Esophagus muscularis mucosa (tissue), 4 donors: ENCODE measurements around the gene UBR3. TPM values are rescaled to one million over a fixed set of nuclear protein-coding genes. Genes with fewer than 3 reads are reported as not detected.

ENCODE experiments used
- DNase-seq: peaks from one replicate; pipeline ENCODE4 v3.0.0-alpha.2; 2017; ENCODE audit errors: extremely low spot score
- H3K27ac ChIP-seq, 4 donors: fragments of 200-600 bp; sonication (generic); replicated peaks in 1 of 4; 1 replicate in 3 of 4; 2 replicates in 1 of 4; pipeline ENCODE4 v1.5.1; 2016 to 2019; ENCODE audit warnings: mild to moderate bottlenecking in 1 of 4
- H3K27me3 ChIP-seq, 4 donors: fragments of 200-600 bp; sonication (generic); one replicate each; pipeline versions ENCODE4 v1.5.1 to v1.6.0; 2016 to 2019
- H3K36me3 ChIP-seq, 4 donors: fragments of 200-600 bp; sonication (generic); one replicate each; pipeline ENCODE4 v1.5.1; 2016 to 2019
- H3K4me1 ChIP-seq, 4 donors: fragments of 200-600 bp; sonication (generic); one replicate each; pipeline ENCODE4 v1.5.1; 2016 to 2019
- H3K4me3 ChIP-seq, 4 donors: fragments of 200-600 bp; sonication (generic); 1 replicate in 2 of 4; 2 replicates in 2 of 4; pipeline ENCODE4 v1.5.1; 2016 to 2019; ENCODE audit warnings: mild to moderate bottlenecking in 4 of 4, moderate library complexity in 1 of 4
- H3K9me3 ChIP-seq, 4 donors: fragments of 200-600 bp; sonication (generic); 1 replicate in 3 of 4; 2 replicates in 1 of 4; pipeline ENCODE4 v1.5.1; 2016 to 2019
- EP300 ChIP-seq: sonication (generic); formaldehyde crosslinking; IDR thresholded peaks from one replicate; pipeline ENCODE4 v1.6.1; 2017; ENCODE audit warnings: antibody characterized with exemption
- POLR2A ChIP-seq: fragments of 450-650 bp; IDR thresholded peaks from one replicate; pipeline ENCODE4 v1.6.1; 2017; ENCODE audit warnings: antibody characterized with exemption, moderate library complexity, mild to moderate bottlenecking, low read depth
- POLR2AphosphoS5 ChIP-seq, 2 donors: sonication (generic); formaldehyde crosslinking; IDR thresholded peaks; one replicate each; pipeline ENCODE4 v1.6.1; 2017; ENCODE audit warnings: antibody characterized with exemption in 2 of 2
- WGBS: methylation state at CpG from one replicate; pipeline ENCODE4 v1.1.5; 2018; 5-methylcytosine and 5-hydroxymethylcytosine counted together
- intact Hi-C: fragments of 100-400 bp; cut with DNase I; formaldehyde crosslinking; loops from one replicate; pipeline ENCODE4 v1.15.1; 2023
- total RNA-seq, 4 donors: library from RNA; depleted of rRNA; stranded (reverse); fragments of >200 nt; gene quantifications; one replicate each; pipeline versions ENCODE4 v1.1.0 to v1.2.1, GENCODE V29; 2016
- TF ChIP-seq, protein P1 (sequence below), 3 experiments: fragments of 200-600 bp in 2 of 3; fragments of 450-650 bp in 1 of 3; sonication (generic) in 2 of 3; IDR thresholded peaks; one replicate each; pipeline ENCODE4 v1.5.1; 2017 to 2019; ENCODE audit warnings: antibody characterized with exemption in 3 of 3, mild to moderate bottlenecking in 2 of 3, moderate library complexity in 1 of 3

Gene UBR3
- total RNA-seq, 4 donors from 2014 or later, result 46.1 to 80.2 (median 58.8) TPM

GRCh38 chr2:169877398-169877797 lies 50.1 kb downstream of the UBR3 start:
- H3K4me1 ChIP-seq, result no peaks in the 10 kb centered on the region
- no peak overlapping the region for H3K4me3 ChIP-seq
- DNase-seq, result no peak
- H3K36me3 ChIP-seq, result peaks cover 6 to 23% (median 10%) of the 10 kb centered on the region in 4 donors
- intact Hi-C loops, result loop anchor here (10.0 kb wide), 1 partner anchor 53 kb away; the partner anchor contains the start of genes METTL5 and UBR3
- H3K27me3 ChIP-seq, result no peaks in the 10 kb centered on the region
- no peaks in the 10 kb centered on the region for H3K9me3 ChIP-seq
- no peak overlapping the region for H3K27ac ChIP-seq
- TF ChIP-seq EP300, result no peak
- TF ChIP-seq, protein P1, sequence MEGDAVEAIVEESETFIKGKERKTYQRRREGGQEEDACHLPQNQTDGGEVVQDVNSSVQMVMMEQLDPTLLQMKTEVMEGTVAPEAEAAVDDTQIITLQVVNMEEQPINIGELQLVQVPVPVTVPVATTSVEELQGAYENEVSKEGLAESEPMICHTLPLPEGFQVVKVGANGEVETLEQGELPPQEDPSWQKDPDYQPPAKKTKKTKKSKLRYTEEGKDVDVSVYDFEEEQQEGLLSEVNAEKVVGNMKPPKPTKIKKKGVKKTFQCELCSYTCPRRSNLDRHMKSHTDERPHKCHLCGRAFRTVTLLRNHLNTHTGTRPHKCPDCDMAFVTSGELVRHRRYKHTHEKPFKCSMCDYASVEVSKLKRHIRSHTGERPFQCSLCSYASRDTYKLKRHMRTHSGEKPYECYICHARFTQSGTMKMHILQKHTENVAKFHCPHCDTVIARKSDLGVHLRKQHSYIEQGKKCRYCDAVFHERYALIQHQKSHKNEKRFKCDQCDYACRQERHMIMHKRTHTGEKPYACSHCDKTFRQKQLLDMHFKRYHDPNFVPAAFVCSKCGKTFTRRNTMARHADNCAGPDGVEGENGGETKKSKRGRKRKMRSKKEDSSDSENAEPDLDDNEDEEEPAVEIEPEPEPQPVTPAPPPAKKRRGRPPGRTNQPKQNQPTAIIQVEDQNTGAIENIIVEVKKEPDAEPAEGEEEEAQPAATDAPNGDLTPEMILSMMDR (IDR thresholded peaks at IDR 0.05), result peak in 2 of 3 experiments; percentile 21 to 43
- no peak for TF ChIP-seq POLR2AphosphoS5 (IDR thresholded peaks at IDR 0.05)
- TF ChIP-seq POLR2A, result no peak

DNA sequence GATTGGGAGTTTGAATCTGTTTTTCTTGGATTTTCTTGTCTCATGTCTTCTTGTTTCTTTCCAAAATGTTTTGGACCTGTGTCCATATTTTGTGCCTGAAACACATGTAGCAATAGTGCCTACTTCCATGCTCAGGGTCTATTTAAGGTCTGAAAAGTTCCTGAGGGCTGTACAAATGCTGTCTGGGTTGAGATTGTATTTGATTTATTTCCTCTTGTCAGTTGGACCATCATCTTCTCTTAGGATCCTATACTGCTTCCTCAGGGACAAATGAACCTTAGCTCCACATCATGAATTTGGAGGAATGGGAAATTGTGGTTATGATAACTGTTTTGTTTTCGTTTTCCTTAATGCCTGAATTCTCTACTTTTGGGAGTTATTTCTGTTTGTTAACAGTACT lies 59.9 kb downstream of the UBR3 start:
- peaks cover 14 to 19% (median 15%) of the 10 kb centered on the region in 4 donors for H3K4me1 ChIP-seq
- DNase-seq, result no peak
- TF ChIP-seq EP300, result no peak
- TF ChIP-seq POLR2A, result no peak
- no peak for TF ChIP-seq POLR2AphosphoS5 (IDR thresholded peaks at IDR 0.05)
- H3K4me3 ChIP-seq, result no peak overlapping the region
- H3K27ac ChIP-seq, result no peak overlapping the region
- intact Hi-C loops, result no loop called here
- WGBS, result 77% methylated on average over 1 of the region's 1 CpG
- H3K36me3 ChIP-seq, result peaks cover 0 to 4% (median 0%) of the 10 kb centered on the region in 4 donors
- H3K27me3 ChIP-seq, result no peaks in the 10 kb centered on the region
- H3K9me3 ChIP-seq, result no peaks in the 10 kb centered on the region

GRCh38 chr2:169891593-169892298 lies 64.5 kb downstream of the UBR3 start:
- Histone ChIP-seq H3K27me3 (no peaks in the 10 kb centered on the region), H3K36me3 (peaks cover 0 to 16% (median 5%) of the 10 kb centered on the region in 4 donors), H3K27ac (no peak overlapping the region), H3K4me3 (no peak overlapping the region), H3K9me3 (no peaks in the 10 kb centered on the region), H3K4me1 (peaks cover 12 to 25% (median 16%) of the 10 kb centered on the region in 4 donors)
- 24% methylated on average over 3 of the region's 3 CpGs for WGBS
- intact Hi-C loops, result no loop called here
- DNase-seq, result no peak
- TF ChIP-seq POLR2AphosphoS5 (IDR thresholded peaks at IDR 0.05) (no peak), EP300 (no peak), POLR2A (no peak)
- TF ChIP-seq, protein P1 (IDR thresholded peaks at IDR 0.05), result no peak

DNA sequence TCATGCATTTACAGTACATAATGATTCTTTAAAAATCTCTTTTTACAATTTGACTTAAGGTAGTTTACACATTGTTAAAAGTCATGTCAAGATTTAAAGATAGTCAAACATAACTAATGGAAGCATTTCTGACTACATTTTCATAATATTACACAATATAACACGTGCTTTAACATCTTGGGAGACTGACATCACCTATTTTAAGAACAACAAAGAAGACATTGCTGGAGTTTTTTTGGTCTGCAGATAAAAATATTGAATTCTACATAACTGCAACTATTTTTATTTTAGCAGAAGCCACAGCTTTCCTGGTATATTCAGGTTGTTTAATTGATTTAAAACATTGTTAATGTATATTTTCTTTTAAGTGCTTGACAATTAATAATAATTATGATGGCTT lies 65.7 kb downstream of the UBR3 start:
- no peak for DNase-seq
- Histone ChIP-seq H3K27me3 (no peaks in the 10 kb centered on the region), H3K36me3 (peaks cover 0 to 26% (median 12%) of the 10 kb centered on the region in 4 donors), H3K4me1 (peaks cover 8 to 24% (median 13%) of the 10 kb centered on the region in 4 donors), H3K9me3 (no peaks in the 10 kb centered on the region), H3K27ac (no peak overlapping the region), H3K4me3 (no peak overlapping the region)
- intact Hi-C loops, result no loop called here
- 52% methylated on average over 1 of the region's 1 CpG for WGBS
- TF ChIP-seq, protein P1 (IDR thresholded peaks at IDR 0.05), result no peak
- TF ChIP-seq POLR2A, result no peak
- no peak for TF ChIP-seq POLR2AphosphoS5 (IDR thresholded peaks at IDR 0.05)
- TF ChIP-seq EP300, result no peak

DNA sequence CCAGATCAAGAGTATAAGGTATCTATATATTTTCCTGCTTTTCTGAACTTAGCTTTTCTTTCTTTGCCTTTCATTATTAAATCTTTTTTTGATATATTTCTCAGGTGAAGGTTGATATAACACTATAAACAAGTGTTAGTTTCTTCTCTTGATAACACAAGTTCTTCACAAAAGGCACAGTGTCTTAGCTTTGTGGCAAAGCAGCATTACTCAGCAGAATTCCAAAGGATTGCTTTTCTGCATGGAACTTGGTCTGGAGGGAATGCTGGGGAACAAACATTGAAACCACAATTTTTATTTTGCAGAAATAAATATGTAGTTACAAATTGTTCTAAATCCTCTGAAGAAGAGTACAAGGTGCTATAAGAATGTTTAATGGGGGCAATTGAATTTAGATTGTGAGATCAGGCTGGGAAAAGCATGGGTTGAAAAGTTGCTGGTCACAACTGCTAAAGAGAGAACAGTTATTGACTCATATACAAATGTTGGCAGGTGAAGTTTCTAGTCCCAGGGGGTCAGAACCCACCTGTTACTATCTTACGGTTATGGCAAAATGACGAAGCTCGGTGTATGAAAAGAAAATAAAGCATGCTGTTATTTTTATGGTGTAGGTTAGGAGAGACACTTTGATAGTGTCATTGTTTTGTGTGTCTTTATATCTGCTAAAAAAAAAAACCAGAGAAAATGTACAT lies 68.2 kb downstream of the UBR3 start:
- Histone ChIP-seq H3K36me3 (peaks cover 0 to 43% (median 17%) of the 10 kb centered on the region in 4 donors), H3K9me3 (no peaks in the 10 kb centered on the region), H3K27me3 (no peaks in the 10 kb centered on the region), H3K4me3 (no peak overlapping the region), H3K27ac (no peak overlapping the region), H3K4me1 (peaks cover 8 to 24% (median 13%) of the 10 kb centered on the region in 4 donors)
- WGBS, result 99% methylated on average over 3 of the region's 3 CpGs
- TF ChIP-seq POLR2A (no peak), POLR2AphosphoS5 (IDR thresholded peaks at IDR 0.05) (no peak), EP300 (no peak)
- TF ChIP-seq, protein P1 (IDR thresholded peaks at IDR 0.05), result no peak
- DNase-seq, result no peak
- intact Hi-C loops, result no loop called here
